NCI-H345 (cell line): ENCODE data around the gene AKAP9.
"Not testable (repeated sequence)": the region's sequence is repeated elsewhere in the genome, so short reads cannot be mapped to it uniquely, and the experiment has no call there.

ENCODE experiments used
- DNase-seq: peaks from one replicate; lab custom pipeline; 2025; lab: John Stamatoyannopoulos, UW

AKAP9 gene

DNA sequence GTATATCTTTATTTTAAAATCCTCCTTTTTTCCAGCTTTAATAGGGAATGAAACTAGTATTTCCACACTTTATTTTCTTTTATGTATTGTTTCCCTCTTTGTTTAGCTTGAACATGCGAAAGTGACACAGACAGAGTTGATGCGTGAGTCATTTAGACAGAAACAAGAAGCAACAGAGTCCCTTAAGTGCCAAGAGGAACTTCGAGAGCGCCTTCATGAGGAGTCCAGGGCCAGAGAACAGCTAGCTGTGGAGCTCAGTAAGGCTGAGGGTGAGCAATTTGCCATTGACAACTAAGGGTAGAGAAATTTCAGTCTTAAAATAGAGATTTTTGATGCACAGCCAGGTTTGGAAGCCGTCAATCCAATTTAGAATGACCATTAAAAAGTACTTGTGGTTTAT is 120.5 kb downstream of the AKAP9 start:
- DNase-seq, result no peak

DNA sequence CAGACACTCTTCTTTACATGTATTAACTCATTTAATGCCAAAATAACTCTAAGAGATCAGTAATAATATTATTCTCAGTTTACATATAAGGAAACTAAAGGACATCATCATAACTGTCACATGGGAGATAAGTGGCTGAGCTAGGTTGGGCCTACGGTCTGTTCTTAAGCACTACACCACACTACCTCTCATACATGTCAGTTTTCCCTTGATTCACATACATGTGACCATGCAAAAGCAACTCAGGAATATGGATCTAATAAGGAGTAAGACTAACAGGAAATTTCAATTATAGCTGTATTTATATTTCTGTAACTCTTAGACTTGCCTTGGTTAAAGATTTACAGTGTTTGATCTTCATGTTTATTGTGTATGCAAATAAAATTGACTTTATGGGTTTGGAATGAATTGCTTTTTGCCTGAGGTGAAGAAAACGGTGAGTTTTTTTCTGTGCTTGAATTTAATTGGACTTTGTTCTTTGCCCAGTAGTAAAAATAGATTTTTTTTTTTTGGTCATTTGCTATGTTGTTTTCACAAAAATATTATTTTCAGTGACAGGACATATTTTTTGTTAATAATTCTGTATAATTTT is 123.9 kb downstream of the AKAP9 start:
- DNase-seq, result no peak

DNA sequence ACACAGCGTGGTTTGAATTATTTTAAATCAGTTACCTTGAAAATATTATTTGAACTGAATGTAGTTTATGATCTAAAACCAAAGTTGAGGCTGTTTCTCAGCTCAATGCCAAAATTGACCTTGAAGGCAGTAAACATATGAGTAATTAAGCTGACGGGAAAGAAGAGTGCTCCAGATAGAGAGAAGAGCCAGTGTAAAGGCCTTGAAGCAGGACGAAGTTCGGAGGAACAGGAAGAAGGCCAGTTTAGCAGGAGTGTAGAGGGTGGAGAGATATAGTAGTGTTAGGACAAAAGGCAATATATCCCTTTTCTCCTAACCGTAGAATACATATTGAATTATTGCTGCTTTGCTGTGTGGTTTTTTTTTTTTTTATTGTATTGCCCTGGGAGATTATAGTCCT is 130.4 kb downstream of the AKAP9 start:
- DNase-seq, result no peak

DNA sequence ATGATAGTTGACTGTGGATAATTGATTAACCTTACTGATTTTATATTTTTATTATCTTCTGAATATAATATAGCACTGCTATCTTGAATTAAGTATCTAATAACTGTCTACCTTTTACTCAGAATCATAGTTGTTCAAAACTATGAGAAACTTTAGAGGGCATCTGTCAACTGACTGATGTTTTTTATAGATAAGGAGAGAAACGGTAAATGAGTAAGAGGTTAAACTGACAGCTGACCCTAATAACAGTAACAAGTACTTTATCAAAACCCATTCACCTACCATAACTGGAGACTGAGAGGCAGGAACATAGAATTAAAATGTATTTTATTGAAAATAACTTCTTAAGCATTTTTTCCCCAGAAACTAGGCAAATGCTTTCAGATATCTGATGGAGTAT is 131.5 kb downstream of the AKAP9 start:
- no peak for DNase-seq

DNA sequence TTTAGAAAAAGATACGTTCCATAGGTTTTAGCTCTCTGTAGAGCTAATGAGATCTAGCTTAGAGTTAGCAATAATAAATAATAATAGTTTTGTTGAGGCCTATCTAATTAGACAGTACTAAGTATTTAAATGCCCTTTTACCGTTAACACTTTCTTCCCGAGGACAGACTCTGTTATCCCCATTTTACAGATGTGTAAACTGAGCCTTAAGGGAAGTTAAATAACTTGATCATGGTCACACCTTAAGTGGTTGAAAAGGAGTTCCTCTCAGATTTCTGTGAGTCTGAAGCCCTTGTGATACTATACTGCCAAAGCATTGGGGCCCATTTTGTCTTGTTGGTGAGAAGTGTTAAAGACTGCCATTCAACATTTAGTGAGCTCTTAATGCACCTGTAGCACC is 132.0 kb downstream of the AKAP9 start:
- no peak for DNase-seq

DNA sequence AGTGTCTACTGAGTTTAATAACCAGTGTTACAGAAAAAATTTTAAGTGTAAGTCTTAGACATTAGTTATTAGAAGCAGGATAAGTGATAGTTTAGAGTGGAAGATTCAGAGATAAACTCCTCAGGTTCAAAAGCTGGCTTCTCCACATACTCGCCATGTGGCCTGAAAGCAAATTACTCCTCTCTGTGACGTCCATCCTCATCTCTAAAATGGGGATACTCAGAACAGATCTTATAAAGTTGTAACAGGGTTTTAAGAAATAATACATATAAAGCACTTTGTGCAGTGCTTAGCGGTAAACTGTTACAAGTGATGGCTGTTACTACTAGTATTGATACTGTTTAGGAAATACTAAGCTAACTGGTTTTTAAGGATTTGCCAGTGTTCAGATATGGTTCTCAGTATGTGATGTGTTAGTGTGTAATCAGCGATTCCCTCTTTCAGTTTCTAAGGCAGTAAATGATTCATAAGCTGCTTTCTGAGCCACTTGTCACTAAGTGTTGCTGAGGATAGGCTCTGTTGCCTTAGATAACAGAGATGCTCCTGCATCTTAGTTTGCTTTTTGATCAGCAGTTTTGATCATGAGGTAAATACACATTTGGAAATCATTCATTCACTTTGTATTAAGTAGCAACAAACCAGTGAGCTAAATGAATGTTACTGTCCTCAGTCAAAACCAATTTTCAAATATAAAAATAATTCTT is 134.9 kb downstream of the AKAP9 start:
- no peak for DNase-seq

DNA sequence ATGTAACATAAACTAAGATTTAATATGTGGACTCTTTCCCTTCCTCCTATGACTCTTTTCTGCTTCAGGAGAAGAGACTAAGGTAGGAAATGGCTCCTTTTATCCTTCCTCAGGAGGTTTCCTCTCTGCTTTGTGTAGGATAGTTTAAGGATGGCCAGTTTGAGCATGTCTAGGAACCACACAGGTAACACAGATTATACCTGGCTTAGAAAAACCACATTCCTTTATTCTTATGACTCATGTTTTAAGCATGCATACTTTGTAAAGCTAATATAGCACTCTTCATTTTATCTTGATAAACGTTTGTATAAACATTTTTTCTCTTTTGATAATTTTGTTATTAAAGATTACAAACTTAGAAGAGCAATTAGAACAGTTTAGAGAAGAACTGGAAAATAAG is 135.8 kb downstream of the AKAP9 start:
- no peak for DNase-seq

DNA sequence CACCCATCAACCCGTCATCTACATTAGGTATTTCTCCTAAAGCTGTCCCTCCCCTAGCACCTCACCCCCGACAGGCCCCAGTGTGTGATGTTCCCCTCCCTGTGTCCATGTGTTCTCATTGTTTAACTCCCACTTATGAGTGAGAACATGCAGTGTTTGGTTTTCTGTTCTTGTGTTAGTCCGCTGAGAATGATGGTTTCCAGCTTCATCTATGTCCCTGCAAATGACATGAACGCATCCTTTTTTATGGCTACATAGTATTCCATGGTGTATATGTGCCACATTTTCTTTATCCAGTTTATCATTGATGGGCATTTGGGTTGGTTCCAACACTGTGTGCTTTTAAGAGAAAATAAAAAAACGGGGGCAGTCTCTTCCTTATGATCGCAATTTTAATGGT is 143.3 kb downstream of the AKAP9 start:
- not testable (repeated sequence) for DNase-seq

DNA sequence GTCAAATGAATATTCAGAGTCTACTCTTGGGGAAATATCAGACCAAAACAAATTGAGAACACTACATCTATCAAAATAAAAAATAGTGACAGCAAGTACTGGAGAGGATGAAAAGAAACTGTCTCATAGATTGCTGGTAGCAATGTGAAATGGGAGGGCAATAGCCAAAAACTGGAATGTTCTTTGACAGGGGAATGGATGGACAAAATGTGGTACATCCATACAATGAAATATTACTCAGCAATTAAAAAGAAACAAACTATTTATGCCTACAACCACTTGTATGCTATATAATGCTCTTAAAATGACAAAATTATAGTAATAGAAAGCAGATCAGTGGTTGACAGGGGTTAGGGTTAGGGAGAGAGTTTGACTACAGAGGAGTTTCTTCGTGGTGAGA is 147.6 kb downstream of the AKAP9 start:
- no peak for DNase-seq

DNA sequence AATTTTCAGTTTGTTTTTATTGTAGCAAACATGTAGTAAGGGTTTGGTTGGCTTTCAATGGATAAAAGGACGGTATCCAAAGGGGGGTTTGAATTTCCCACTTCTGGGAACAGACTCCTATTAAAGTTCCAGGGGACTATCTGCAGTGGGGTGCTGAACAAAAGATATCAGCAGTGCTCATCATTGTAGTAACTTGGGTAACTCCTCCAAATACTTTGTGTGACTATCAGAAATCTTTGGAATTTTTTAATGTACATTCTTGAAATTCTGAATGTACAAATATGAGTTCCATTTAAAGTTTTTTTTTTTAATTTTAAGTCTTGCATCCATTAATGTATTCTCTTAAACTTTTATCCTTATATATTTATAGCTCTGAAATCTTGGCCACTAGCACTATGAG is 151.5 kb downstream of the AKAP9 start:
- no peak for DNase-seq

DNA sequence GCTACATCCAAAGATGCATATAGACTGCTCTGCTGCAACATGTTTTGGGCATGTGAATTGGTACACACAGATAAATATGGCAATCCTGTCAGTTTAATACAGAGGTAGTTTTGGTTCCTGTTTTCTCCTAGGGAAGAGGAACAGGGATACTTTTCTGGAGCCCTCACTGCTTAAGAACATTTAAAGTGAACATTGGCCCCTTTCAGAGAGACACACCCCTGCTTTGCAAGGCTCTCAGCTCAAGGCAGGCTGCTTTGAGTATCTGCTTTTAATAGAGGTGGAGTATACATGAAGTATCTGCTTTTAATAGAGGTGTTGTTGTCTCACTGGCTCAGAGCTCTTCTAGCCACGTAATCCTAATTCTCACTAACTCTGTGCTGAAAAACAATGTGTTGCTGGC is 154.7 kb downstream of the AKAP9 start:
- DNase-seq, result no peak

DNA sequence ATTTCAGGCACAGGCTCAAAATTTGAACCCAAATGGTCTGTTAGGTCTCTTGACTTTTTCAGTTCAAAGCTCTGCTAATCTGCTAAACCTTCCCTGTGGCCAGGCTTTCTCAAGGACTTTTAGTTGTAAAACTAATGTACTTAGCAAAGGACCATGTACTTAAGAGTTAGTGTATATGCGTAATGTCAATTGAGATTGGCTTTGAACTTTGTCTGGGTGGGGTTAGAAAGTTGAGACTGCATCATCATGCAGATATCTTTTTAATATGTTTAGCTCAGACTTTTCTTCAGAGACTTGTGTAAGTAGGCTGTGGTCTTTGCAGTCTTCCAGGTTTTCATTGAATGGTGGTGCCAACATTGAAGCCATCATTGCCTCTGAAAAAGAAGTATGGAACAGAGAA is 159.9 kb downstream of the AKAP9 start:
- no peak for DNase-seq

DNA sequence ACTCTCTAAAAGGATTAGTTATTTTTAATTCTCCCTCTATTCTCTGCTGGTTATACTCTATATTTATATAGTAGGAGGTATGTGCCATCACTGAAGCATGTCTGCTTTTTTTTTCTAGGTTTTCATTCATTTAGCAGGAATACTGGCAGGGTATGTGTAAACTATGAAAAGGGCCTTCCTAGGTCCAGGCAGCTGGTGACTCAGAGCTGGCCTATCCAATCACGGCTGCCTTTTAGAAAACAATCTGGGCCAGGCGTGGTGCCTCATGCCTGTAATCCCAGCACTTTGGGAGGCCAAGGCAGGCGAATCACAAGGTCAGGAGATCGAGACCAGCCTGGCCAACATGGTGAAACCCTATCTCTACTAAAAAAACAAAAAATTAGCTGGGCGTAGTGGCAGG is 162.2 kb downstream of the AKAP9 start:
- not testable (repeated sequence) for DNase-seq

DNA sequence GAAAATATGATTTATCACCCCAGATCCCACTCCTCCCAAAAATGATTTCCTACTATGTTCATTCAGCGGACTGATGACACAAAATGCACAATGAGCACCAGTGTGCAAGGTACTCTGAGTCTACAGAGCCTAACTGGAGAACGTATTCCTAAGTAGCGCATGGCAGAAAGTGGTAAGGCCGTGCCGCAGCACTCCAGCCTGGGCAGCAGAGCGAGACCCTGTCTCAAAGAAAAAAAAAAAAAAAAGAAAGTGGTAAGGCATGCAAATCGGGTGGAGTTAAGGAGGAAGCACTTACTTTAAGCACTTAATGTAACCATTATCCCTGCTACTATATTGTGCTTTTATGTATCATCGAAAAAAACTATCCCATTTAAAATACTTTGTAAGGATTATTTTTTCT is 168.2 kb downstream of the AKAP9 start:
- DNase-seq, result no peak

DNA sequence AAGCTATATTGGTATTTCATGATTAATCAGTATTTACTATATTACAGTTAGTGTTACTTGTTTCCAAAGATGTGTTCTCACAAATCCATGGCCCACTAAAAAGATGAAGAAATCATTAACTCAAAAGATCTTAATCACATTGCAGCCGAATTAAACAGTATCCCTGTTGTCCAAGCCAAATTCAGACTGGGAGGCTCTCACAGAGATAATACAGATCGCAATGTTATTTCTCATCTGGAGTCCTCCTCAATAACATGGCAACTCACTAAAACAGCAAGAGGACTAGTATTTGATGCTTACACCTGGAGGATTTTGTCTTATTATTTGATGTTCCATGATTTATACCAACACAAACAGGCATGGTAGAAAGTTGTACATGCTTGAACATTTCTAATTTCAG is 170.2 kb downstream of the AKAP9 start:
- no peak for DNase-seq

DNA sequence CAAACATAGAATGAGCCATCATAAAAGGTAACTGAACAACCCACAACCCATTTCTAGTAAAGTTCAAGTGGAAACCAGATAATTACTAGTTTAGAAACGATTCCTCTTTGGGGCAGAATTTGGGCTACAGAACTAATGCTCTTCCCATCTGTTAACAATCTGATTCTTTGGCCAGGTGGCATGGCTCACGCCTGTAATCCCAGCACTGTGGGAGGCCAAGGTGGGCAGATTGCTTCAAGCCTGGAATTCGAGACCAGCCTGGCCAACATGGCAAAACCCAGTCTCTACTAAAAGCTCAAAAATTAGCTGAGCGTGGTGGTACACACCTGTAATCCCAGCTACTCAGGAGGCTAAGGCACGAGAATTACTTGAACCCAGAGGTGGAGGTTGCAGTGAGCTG is 175.2 kb downstream of the AKAP9 start:
- DNase-seq, result no peak

DNA sequence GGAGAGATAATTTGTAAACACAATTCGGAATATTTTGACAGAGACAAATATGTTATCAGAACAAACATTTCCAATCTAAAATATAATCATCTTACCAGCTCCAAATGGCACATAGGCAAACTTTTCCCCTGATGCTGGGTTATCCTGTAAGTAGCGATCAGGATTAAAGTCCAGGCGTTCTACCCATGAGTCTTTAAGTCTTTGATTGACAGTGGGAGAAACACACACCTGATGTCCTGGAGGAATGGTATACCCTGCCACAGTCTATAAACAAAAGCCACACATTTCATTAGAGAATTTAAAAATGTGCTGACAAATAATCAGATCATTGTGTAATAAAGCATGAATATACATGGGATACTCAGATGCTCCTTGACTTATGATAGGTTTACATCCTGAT is 176.3 kb downstream of the AKAP9 start:
- DNase-seq, result no peak

DNA sequence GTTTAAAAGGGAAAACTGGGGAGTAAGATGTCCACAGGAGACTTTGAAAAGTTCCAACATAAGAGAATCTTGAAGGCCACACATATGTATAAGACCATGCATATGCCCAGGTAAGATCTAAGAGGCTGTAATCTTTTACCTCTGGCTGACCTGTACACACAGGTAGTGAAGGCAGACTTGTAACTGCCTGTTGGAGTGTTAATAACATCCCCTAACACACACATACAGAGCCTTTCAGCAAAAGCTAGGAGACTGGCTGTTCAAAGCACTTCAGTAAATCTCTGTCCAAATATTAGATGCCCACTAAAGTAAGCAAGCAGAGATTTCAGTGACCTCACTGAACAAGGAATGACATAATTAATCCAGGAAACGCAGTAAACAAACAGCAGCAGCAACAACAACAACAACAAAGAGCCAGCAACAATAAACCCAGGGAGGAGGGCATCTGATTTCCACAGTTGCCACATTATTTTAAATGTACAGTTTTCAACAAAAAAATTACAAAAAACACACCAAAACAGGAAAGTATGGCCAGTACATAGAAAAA is 178.6 kb downstream of the AKAP9 start:
- no peak for DNase-seq

DNA sequence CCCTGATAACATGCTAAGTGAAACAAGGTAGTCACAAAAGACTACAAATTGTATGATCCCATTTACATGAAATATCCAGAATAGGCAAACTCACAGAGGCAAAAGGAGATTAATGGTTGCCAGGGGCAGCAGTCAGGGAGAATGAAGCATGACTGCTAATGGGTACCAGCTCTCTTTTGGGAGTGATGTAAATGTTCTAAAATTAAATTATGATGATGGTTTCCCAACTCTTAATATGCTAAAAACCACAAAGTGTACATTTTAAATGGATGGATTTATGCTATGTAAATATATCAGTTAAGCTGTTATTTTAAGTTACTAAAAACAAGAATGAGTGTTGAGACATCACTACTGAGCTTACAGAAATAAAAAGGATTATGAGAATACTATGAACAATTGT is 181.0 kb downstream of the AKAP9 start:
- no peak for DNase-seq

DNA sequence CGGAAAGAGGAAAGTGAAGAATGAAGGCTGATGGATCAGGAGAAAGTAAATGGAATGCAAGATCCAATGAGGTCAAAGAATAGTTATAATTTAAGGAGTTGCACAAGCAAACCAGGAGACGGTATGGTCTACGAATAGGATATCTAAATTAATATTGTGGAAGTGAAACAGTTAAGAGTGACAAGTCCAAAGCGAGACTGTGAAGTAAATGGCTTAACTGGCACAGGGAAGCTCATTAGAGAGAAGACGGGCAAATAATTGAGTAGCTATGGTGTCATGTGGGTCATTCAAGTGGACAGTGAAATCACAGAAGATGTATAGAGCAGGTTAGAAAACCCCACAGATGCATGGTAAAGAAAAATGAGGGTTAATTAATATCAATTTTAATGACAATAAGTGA is 190.4 kb downstream of the AKAP9 start:
- no peak for DNase-seq

DNA sequence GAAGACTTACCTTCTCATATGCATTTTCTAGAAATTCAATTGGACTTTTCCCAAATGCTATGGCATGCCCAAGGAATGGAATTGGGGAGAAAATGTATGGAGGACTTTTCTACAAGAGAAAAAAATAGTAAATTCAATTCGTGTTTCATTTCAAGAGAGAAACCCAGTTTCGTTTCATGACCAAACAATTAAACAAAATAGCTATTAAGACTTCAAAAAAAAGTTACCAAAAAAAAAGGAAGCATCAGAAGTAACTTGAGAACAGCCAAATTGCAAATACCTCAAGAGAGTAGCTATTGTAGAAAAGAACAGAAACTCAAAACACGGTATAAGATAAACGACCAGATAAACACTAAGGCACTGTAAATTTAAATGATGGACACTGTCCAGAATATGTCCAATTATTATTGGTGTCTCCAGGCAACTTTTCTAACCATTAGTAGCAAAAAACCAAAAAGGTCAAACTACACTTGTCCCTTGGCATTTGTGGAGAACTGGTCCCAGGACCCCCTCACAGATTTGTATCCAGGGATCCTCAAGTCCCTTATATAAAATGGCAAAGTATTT is 191.2 kb downstream of the AKAP9 start:
- no peak for DNase-seq

DNA sequence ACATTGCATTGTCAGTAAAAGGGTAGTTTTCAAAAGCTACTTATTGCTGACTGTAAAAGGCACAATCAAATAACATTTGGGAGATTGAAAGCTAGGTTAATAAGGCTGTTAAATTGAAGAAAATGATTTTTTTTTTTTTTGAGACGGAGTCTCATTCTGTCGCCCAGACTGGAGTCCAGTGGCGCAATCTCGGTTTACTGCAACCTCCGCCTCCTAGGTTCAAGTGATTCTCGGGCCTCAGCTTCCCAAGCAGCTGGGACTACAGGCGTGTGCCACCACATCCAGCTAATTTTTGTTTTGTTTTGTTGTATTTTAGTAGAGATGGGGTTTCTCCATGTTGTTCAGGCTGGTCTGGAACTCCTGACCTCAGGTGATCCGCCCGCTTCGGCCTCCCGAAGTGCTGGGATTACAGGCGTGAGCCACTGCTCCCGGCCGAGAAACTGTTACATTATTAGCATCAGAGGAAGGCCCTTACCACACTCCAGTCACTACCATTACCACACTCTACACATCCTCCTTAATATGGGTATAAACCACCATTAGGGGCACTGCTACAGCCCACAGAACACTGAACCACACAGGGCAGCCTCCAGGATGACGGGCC is 192.6 kb downstream of the AKAP9 start:
- DNase-seq, result no peak

DNA sequence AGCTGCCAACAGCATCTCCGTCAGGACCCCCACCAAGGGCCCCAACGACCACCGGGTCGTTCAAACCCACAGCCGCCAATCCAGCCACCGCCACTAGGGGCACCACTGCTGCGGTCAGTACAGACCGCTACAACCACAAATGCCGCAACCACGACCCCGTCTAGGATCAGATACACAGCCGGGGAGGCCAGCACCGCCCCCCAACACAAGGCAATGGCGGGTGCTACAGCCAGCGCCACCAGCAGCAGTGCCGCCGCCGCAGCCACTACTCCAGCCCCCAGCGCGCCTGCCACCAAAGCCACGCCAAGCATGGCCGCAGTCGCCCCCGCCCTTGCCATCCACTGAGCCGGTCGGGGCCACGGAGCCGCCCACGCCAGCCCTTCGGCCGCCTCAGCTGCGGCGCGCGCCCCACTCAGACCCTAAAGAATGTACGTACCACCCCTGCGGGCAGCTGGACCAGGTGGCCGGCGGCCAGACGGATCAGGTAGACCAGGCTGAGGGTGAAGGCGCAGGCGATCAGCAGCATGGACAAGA is 193.1 kb downstream of the AKAP9 start:
- peak; percentile 66 for DNase-seq
